ENCODE results near the gene COL8A2.

DNA sequence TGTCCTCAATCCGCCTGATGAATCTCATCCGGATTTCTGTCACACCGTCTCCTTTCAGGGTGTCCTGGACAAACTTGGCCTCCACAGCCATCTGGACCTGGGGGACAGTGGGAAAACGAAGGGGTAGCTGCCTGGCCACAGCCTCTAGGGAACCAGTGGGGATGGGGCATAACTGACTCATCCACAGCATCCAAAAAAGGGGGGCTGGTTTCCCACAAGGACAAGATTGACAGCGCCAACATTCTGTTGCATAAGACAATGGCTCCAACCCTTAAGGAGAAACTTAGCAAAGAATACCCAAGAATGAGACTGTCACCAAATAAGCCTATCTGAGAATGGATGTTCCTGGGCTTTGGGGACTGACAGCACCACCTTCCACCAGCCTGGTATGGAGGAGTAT, 12.2 kb upstream of the COL8A2 start:
- TF ChIP-seq, protein P1, sequence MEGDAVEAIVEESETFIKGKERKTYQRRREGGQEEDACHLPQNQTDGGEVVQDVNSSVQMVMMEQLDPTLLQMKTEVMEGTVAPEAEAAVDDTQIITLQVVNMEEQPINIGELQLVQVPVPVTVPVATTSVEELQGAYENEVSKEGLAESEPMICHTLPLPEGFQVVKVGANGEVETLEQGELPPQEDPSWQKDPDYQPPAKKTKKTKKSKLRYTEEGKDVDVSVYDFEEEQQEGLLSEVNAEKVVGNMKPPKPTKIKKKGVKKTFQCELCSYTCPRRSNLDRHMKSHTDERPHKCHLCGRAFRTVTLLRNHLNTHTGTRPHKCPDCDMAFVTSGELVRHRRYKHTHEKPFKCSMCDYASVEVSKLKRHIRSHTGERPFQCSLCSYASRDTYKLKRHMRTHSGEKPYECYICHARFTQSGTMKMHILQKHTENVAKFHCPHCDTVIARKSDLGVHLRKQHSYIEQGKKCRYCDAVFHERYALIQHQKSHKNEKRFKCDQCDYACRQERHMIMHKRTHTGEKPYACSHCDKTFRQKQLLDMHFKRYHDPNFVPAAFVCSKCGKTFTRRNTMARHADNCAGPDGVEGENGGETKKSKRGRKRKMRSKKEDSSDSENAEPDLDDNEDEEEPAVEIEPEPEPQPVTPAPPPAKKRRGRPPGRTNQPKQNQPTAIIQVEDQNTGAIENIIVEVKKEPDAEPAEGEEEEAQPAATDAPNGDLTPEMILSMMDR (IDR thresholded peaks at IDR 0.05): no peak
- no peak for TF ChIP-seq POLR2A (IDR thresholded peaks at IDR 0.05)

All from testis (tissue), 2 donors.